Stomach (tissue), 19 donors: Measurements from ENCODE around the gene DCTPP1. TPM values are rescaled to one million over a fixed set of nuclear protein-coding genes. Genes with fewer than 3 reads are reported as not detected.
"Not testable (repeated sequence)": the region's sequence is repeated elsewhere in the genome, so short reads cannot be mapped to it uniquely, and the experiment has no call there.

Experiments used
- DNase-seq, 2 donors: peaks; one replicate each; pipeline versions ENCODE4 v3.0.0 to v3.0.0-alpha.2; 2013 to 2019
- H3K27ac ChIP-seq, 5 donors: fragments of 200-600 bp in 4 of 5; sonication (generic) in 4 of 5; one replicate each; pipeline ENCODE4 v1.5.1; 2013 to 2019; ENCODE audit warnings: mild to moderate bottlenecking in 1 of 5, moderate library complexity in 1 of 5
- H3K27me3 ChIP-seq, 3 donors: fragments of 200-600 bp; sonication (generic); one replicate each; pipeline ENCODE4 v1.5.1; 2017 to 2019; ENCODE audit warnings: mixed run types in 1 of 3
- H3K36me3 ChIP-seq, 4 donors: fragments of 200-600 bp; sonication (generic); 1 replicate in 3 of 4; 2 replicates in 1 of 4; pipeline ENCODE4 v1.5.1; 2016 to 2019
- H3K4me1 ChIP-seq, 4 donors: fragments of 200-600 bp; sonication (generic); one replicate each; pipeline ENCODE4 v1.5.1; 2016 to 2019
- H3K4me3 ChIP-seq, 4 donors: fragments of 200-600 bp; sonication (generic) in 3 of 4; one replicate each; pipeline ENCODE4 v1.5.1; 2016 to 2019; ENCODE audit warnings: mild to moderate bottlenecking in 1 of 4
- H3K9me3 ChIP-seq, 4 donors: fragments of 200-600 bp; sonication (generic); one replicate each; pipeline ENCODE4 v1.5.1; 2016 to 2019
- EP300 ChIP-seq: sonication (generic); formaldehyde crosslinking; IDR thresholded peaks from one replicate; pipeline ENCODE4 v1.6.1; 2017; ENCODE audit warnings: antibody characterized with exemption
- POLR2A ChIP-seq, 4 donors: fragments of 450-650 bp; IDR thresholded peaks; one replicate each; pipeline ENCODE4 v1.6.1; 2016; ENCODE audit warnings: antibody characterized with exemption in 4 of 4, control low read depth in 2 of 4, mild to moderate bottlenecking in 1 of 4, moderate library complexity in 1 of 4
- POLR2AphosphoS5 ChIP-seq, 3 donors: sonication (generic); formaldehyde crosslinking; IDR thresholded peaks; one replicate each; pipeline ENCODE4 v1.6.1; 2016; ENCODE audit warnings: antibody characterized with exemption in 3 of 3
- WGBS, 5 donors: extraction: QIAGEN DNeasy Blood & Tissue Kit in 3 of 5; methylation state at CpG; one replicate each; pipeline versions ENCODE4 v1.1.5 to v1.1.7; 2013 to 2018; 5-methylcytosine and 5-hydroxymethylcytosine counted together
- intact Hi-C: fragments of 100-400 bp; cut with DNase I; formaldehyde crosslinking; loops from one replicate; pipeline ENCODE4 v1.15.1; 2023; ENCODE audit warnings: low total_unique reads
- long read RNA-seq, 10 donors: transcript quantifications; one replicate each; lab custom pipeline, GENCODE V29; 2026
- polyA plus RNA-seq, 3 donors: library from polyadenylated mRNA; stranded (reverse); fragments of 200-250 nt; gene quantifications; one replicate each; pipeline ENCODE4 v1.2.3, GENCODE V29; 2013
- total RNA-seq, 5 donors: library from RNA; depleted of rRNA; stranded (reverse); fragments of >200 nt; gene quantifications; one replicate each; pipeline versions ENCODE4 v1.1.0 to v1.2.3, GENCODE V29; 2014 to 2016
- TF ChIP-seq, protein P1 (sequence below), 7 experiments: fragments of 450-650 bp in 4 of 7; fragments of 200-600 bp in 3 of 7; sonication (generic) in 3 of 7; IDR thresholded peaks; one replicate each; pipeline ENCODE4 v1.5.1; 2016 to 2019; ENCODE audit warnings: antibody characterized with exemption in 7 of 7, control low read depth in 2 of 7, mild to moderate bottlenecking in 1 of 7
- donor health status: healthy with polysubstance abuse.
- donor health status: Bipolar disorder and iron deficiency.
- donor health status: healthy.

The DCTPP1 gene
- 10 to 100 TPM in 4 of 5 donors, not detected in 1; 15.5 to 47.8 (median 27.1) TPM for total RNA-seq
- polyA plus RNA-seq, result 10 to 100 TPM; 28.0 to 50.2 (median 50.1) TPM
- long read RNA-seq, donor 1, transcript DCTPP1-201 (3 exons, 1,222 nt), result major isoform, 11 of 11 reads
- long read RNA-seq, donor 1, partial matches to known transcripts, result 0 of 11 reads
- long read RNA-seq, donor 1, other reads (novel, unspliced or antisense), result 0 of 11 reads
- long read RNA-seq, donor 2, transcript DCTPP1-201 (3 exons, 1,222 nt), result major isoform, 31 of 40 reads
- long read RNA-seq, donor 2, partial matches to known transcripts, result 6 of 40 reads
- long read RNA-seq, donor 2, other reads (novel, unspliced or antisense), result 0 of 40 reads
- long read RNA-seq, donor 3, transcript DCTPP1-201 (3 exons, 1,222 nt), result major isoform, 15 of 17 reads
- long read RNA-seq, donor 3, partial matches to known transcripts, result 0 of 17 reads
- long read RNA-seq, donor 3, other reads (novel, unspliced or antisense), result 0 of 17 reads
- long read RNA-seq, donor 4, partial matches to known transcripts, result 0 of 2 reads
- long read RNA-seq, donor 4, other reads (novel, unspliced or antisense), result 0 of 2 reads
- long read RNA-seq, donor 5, transcript DCTPP1-201 (3 exons, 1,222 nt), result major isoform, 35 of 42 reads
- long read RNA-seq, donor 5, transcript DCTPP1-204 (2 exons, 853 nt), result minor isoform, 7 of 42 reads
- long read RNA-seq, donor 5, partial matches to known transcripts, result 0 of 42 reads
- long read RNA-seq, donor 5, other reads (novel, unspliced or antisense), result 0 of 42 reads
- long read RNA-seq, donor 6, transcript DCTPP1-204 (2 exons, 853 nt), result minor isoform, 7 of 82 reads
- long read RNA-seq, donor 6, transcript DCTPP1-201 (3 exons, 1,222 nt), result major isoform, 75 of 82 reads
- long read RNA-seq, donor 6, partial matches to known transcripts, result 0 of 82 reads
- long read RNA-seq, donor 6, other reads (novel, unspliced or antisense), result 0 of 82 reads
- long read RNA-seq, donor 7, transcript DCTPP1-201 (3 exons, 1,222 nt), result major isoform, 41 of 50 reads
- long read RNA-seq, donor 7, partial matches to known transcripts, result 7 of 50 reads
- long read RNA-seq, donor 7, other reads (novel, unspliced or antisense), result 0 of 50 reads
- long read RNA-seq, donor 8, transcript DCTPP1-201 (3 exons, 1,222 nt), result major isoform, 32 of 38 reads
- long read RNA-seq, donor 8, transcript DCTPP1-204 (2 exons, 853 nt), result minor isoform, 6 of 38 reads
- long read RNA-seq, donor 8, partial matches to known transcripts, result 0 of 38 reads
- long read RNA-seq, donor 8, other reads (novel, unspliced or antisense), result 0 of 38 reads
- long read RNA-seq, donor 9, transcript DCTPP1-201 (3 exons, 1,222 nt), result major isoform, 28 of 29 reads
- long read RNA-seq, donor 9, partial matches to known transcripts, result 0 of 29 reads
- long read RNA-seq, donor 9, other reads (novel, unspliced or antisense), result 0 of 29 reads
- long read RNA-seq, donor 10, transcript DCTPP1-201 (3 exons, 1,222 nt), result major isoform, 11 of 12 reads
- long read RNA-seq, donor 10, partial matches to known transcripts, result 0 of 12 reads
- long read RNA-seq, donor 10, other reads (novel, unspliced or antisense), result 0 of 12 reads

DNA sequence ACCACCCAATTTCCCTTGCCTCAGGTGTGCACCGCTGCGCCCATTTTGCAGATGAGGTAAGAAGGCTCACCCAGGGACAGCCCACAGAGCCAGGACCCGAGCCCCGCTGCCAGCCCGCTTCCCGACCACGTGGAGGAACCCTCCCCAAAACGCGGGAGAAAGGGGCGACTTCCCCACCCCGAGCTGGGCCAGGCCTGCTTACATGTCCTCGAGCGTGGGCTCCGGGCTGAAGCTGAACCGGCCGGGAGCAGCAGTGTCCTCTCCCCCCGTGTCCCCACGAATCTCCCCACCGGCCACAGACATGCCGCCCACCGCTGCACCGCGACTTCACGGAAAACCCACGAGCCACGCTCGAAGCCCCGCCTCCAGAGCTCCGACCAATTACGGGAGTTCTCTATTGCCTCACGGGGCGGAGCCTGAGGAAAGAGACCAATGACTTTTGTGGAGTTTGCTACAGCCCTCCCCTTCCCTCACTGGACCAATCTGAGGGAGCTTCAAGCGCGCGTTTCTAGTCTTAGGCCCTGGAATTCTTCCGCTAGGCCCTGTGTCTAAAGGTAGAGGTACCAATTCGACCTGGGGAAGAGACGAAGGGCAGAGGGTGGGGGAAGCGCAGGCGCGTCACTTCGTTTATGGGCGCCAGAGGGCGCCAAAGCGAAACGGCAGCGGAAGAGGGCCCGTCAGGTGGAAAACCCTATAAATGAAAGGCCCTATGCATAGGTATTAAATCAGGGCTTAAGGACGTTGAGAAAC, at the start of gene DCTPP1:
Gene DCTPP1 (minus strand): TSS at position 353 of the 750 bp plus-strand sequence. CDS start 50 bp downstream, at position 303.
- peak; percentile 96 to 99 for DNase-seq
- no peaks in the 10 kb centered on the region for H3K27me3 ChIP-seq
- intact Hi-C loops, result loop anchor here (10.0 kb wide), 1 partner anchor 95 kb away; the partner anchor contains the start of gene ZNF768
- H3K4me3 ChIP-seq, result peak within 1 kb of the TSS; percentile 69 to 82 (median 74)
- no peaks in the 10 kb centered on the region for H3K9me3 ChIP-seq
- H3K4me1 ChIP-seq, result peaks cover 9 to 25% (median 25%) of the 10 kb centered on the region in 4 donors
- TF ChIP-seq, protein P1, sequence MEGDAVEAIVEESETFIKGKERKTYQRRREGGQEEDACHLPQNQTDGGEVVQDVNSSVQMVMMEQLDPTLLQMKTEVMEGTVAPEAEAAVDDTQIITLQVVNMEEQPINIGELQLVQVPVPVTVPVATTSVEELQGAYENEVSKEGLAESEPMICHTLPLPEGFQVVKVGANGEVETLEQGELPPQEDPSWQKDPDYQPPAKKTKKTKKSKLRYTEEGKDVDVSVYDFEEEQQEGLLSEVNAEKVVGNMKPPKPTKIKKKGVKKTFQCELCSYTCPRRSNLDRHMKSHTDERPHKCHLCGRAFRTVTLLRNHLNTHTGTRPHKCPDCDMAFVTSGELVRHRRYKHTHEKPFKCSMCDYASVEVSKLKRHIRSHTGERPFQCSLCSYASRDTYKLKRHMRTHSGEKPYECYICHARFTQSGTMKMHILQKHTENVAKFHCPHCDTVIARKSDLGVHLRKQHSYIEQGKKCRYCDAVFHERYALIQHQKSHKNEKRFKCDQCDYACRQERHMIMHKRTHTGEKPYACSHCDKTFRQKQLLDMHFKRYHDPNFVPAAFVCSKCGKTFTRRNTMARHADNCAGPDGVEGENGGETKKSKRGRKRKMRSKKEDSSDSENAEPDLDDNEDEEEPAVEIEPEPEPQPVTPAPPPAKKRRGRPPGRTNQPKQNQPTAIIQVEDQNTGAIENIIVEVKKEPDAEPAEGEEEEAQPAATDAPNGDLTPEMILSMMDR (IDR thresholded peaks at IDR 0.05), result peak in 6 of 7 experiments; percentile 29 to 96 (median 76)
- no peak for TF ChIP-seq EP300
- peak in 2 of 3 donors; percentile 62 to 88 for TF ChIP-seq POLR2AphosphoS5 (IDR thresholded peaks at IDR 0.05)
- H3K36me3 ChIP-seq, result peaks cover under 1 to 24% (median 23%) of the 10 kb centered on the region in 4 donors
- WGBS, 5 donors, result 0 to 2% (median 1%) methylated on average over 23 to 49 of the region's 49 CpGs
- peak within 1 kb of the TSS; percentile 83 to 90 (median 85) for H3K27ac ChIP-seq

DNA sequence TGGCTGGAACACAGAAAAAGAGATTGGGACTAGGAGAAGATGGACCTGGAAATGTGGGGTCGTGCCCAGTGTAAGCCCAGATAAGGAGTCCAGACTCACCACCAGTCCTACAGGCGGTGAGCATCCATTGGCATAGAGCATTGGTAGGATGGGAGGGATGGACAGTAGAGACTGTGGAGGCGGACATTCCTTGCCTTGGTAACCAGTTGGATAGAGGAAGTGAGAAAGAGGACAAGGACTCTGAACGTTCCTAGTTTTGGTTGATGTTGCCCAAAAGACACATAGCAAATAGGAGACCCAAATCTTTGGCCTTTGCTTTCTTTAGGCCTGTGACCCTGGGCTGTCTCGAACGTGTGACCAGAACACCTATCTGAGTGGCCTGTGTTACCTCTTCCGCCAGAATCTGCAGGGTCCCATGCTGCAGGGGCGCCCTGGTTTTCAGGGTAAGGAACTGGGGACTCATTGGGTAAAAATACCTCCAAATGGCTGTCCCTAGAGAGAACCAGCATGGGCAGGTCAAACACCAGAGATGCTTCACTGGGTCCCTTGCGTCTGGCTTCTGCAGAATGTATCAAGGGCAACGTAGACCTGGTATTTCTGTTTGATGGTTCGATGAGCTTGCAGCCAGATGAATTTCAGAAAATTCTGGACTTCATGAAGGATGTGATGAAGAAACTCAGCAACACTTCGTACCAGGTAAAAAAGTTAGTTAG, 49.1 kb upstream of the DCTPP1 start:
- Histone ChIP-seq H3K4me1 (peaks cover 0 to 2% (median 0%) of the 10 kb centered on the region in 4 donors), H3K27me3 (peaks cover 0 to 16% (median 3%) of the 10 kb centered on the region in 3 donors), H3K27ac (no peak overlapping the region), H3K9me3 (no peaks in the 10 kb centered on the region), H3K4me3 (no peak overlapping the region), H3K36me3 (no peaks in the 10 kb centered on the region)
- WGBS, 5 donors, result 88 to 91% (median 91%) methylated on average over 9 to 12 of the region's 12 CpGs
- intact Hi-C loops, result no loop called here
- TF ChIP-seq, protein P1 (IDR thresholded peaks at IDR 0.05), result no peak
- TF ChIP-seq EP300, result no peak
- no peak for TF ChIP-seq POLR2A (IDR thresholded peaks at IDR 0.05)
- no peak for TF ChIP-seq POLR2AphosphoS5 (IDR thresholded peaks at IDR 0.05)
- DNase-seq, result no peak

DNA sequence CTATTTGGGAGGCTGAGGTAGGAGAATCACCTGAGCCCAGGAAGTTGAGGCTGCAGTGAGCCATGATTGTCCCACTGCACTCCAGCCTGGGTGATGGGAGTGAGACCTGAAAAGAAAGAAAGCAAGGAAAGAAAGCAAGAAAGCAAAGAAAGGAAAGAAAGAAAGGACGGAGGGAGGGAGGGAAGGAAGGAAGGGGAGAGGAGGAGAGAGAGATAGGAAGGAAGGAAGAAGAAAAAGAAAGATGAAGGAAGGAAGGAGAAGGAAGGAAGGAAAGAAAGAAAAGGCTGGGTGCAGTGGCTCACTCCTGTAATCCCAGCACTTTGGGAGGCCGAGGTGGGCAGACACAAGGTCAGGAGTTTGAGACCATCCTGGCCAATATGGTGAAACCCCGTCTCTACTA, 47.9 kb upstream of the DCTPP1 start:
- 79 to 95% (median 89%) methylated on average over 3 of the region's 3 CpGs for WGBS, 5 donors
- peaks cover 0 to 26% (median 11%) of the 10 kb centered on the region in 3 donors for H3K27me3 ChIP-seq
- H3K27ac ChIP-seq, H3K36me3 ChIP-seq, H3K4me1 ChIP-seq, DNase-seq, intact Hi-C loops, H3K9me3 ChIP-seq, H3K4me3 ChIP-seq: not testable (repeated sequence)
